K562 (cell line): ENCODE measurements around the gene GPD2. TPM values are rescaled to one million over a fixed set of nuclear protein-coding genes. Genes with fewer than 3 reads are reported as not detected.

ENCODE experiments used
- ATAC-seq: fragments of 200-7000 bp; cut with Tn5 transposase; 3 replicates; pipeline ENCODE4 v1.9.1; 2020; ENCODE audit warnings: moderate library complexity
- BruUV-seq: library from RNA; stranded (reverse); fragments of 400-500 nt; replicated peaks from 2 replicates; lab custom pipeline; 2021; lab: Mats Ljungman, UMichigan
- CTCF ChIA-PET: fragments of 300-600 bp; formaldehyde crosslinking; extraction: SDS; loops from one replicate; lab custom pipeline; 2021; ENCODE audit warnings: low intra/inter-chr PET ratio; lab: Yijun Ruan, JAX
- POLR2A ChIA-PET: fragments of 300-600, 350-650 bp; sonication (Branson Sonifier 250); formaldehyde crosslinking; extraction: SDS; loops from one replicate; lab custom pipeline; 2021; ENCODE audit warnings: antibody characterized with exemption, inconsistent platforms; lab: Yijun Ruan, JAX
- DNase-seq, 4 experiments: peaks; one replicate each; pipeline versions ENCODE4 v3.0.0 to v3.0.0-alpha.2; 2011 to 2018; ENCODE audit warnings: low spot score in 3 of 4, mixed read lengths in 3 of 4; ENCODE audit errors: extremely low read depth in 1 of 4
- FAIRE-seq: peaks from 2 replicates; lab custom pipeline; 2011; peaks lifted over from hg19 to GRCh38; lab: Jason Lieb, UNC
- H2AFZ ChIP-seq: 2 replicates; pipeline ENCODE4 v1.6.0; 2011; ENCODE audit warnings: low read depth, low read length, control low read depth, inconsistent platforms
- H3K27ac ChIP-seq: fragments of 200-600 bp; 3 replicates; pipeline ENCODE4 v1.8.0; 2011; ENCODE audit warnings: low read depth, mild to moderate bottlenecking, control low read depth, inconsistent platforms, low read length, moderate library complexity, mixed read lengths; ENCODE audit errors: extremely low read depth
- H3K27me3 ChIP-seq, 2 experiments: fragments of 300-600 bp in 1 of 2; 2 replicates in 1 of 2; 3 replicates in 1 of 2; pipeline versions ENCODE4 v1.6.0 to v1.8.0; 2011; ENCODE audit warnings: inconsistent platforms in 2 of 2, low read length in 2 of 2, mild to moderate bottlenecking in 1 of 2, mixed read lengths in 1 of 2, moderate library complexity in 1 of 2; ENCODE audit not compliant: control insufficient read depth in 2 of 2, insufficient read depth in 2 of 2
- H3K36me3 ChIP-seq: fragments of 300-600 bp; 3 replicates; pipeline ENCODE4 v1.8.0; 2011; ENCODE audit warnings: mild to moderate bottlenecking, low read length, inconsistent platforms; ENCODE audit not compliant: control insufficient read depth, insufficient read depth
- H3K4me1 ChIP-seq, 2 experiments: fragments of 200-600 bp in 1 of 2; replicated peaks in 1 of 2; 2 replicates in 1 of 2; 3 replicates in 1 of 2; pipeline versions ENCODE4 v1.5.1 to v1.8.0; 2011; ENCODE audit warnings: inconsistent platforms in 2 of 2, low read length in 2 of 2, mild to moderate bottlenecking in 1 of 2, mixed read lengths in 1 of 2, moderate library complexity in 1 of 2; ENCODE audit not compliant: control insufficient read depth in 2 of 2, insufficient read depth in 2 of 2
- H3K4me2 ChIP-seq: 2 replicates; pipeline ENCODE4 v1.6.1; 2011; ENCODE audit warnings: low read length, control low read depth, inconsistent platforms, mixed read lengths; ENCODE audit not compliant: insufficient read depth
- H3K4me3 ChIP-seq: fragments of 200-600 bp; sonication (generic), shearing (Covaris generic); 2 replicates; pipeline ENCODE4 v1.5.1; 2016; ENCODE audit warnings: control low read depth, inconsistent platforms
- H3K79me2 ChIP-seq: fragments of 200-600 bp; 3 replicates; pipeline ENCODE4 v1.8.0; 2011; ENCODE audit warnings: low read length, inconsistent platforms; ENCODE audit not compliant: control insufficient read depth, insufficient read depth
- H3K9ac ChIP-seq, 2 experiments: 2 replicates each; pipeline versions ENCODE4 v1.6.0 to v1.6.1; 2011; ENCODE audit warnings: low read depth in 2 of 2, low read length in 2 of 2, control low read depth in 1 of 2, inconsistent platforms in 1 of 2, mild to moderate bottlenecking in 1 of 2, mixed read lengths in 1 of 2; ENCODE audit not compliant: insufficient read depth in 1 of 2
- H3K9me1 ChIP-seq: one replicate; pipeline ENCODE4 v1.6.0; 2011; ENCODE audit warnings: inconsistent platforms, mild to moderate bottlenecking, low read length, moderate library complexity; ENCODE audit not compliant: control insufficient read depth, insufficient read depth
- H3K9me3 ChIP-seq: replicated peaks from 2 replicates; pipeline ENCODE4 v1.5.1; 2011; ENCODE audit warnings: low read depth, low read length, inconsistent platforms; ENCODE audit not compliant: control insufficient read depth, insufficient read depth
- H4K20me1 ChIP-seq: replicated peaks from 2 replicates; pipeline ENCODE4 v1.6.1; 2011; ENCODE audit warnings: low read length, inconsistent platforms, mixed read lengths; ENCODE audit not compliant: control insufficient read depth, insufficient read depth
- CBFA2T3 ChIP-seq: fragments of 450-650 bp; IDR thresholded peaks from 2 replicates; pipeline ENCODE4 v1.6.1; 2017
- CBX8 ChIP-seq: fragments of 200-600 bp; sonication (generic); IDR thresholded peaks from 2 replicates; pipeline ENCODE4 v1.6.1; 2012; ENCODE audit warnings: borderline replicate concordance, mixed run types, low read depth, mild to moderate bottlenecking, moderate library complexity, mixed read lengths, low read length, control low read depth, inconsistent platforms; ENCODE audit not compliant: poor library complexity, severe bottlenecking; ENCODE audit errors: extremely low read depth
- MEIS2 ChIP-seq: fragments of 450-650 bp; IDR thresholded peaks from 2 replicates; pipeline ENCODE4 v1.6.1; 2014; ENCODE audit warnings: mild to moderate bottlenecking; ENCODE audit not compliant: partially characterized antibody
- WGBS: fragments of 100-300 bp; shearing (Covaris generic); methylation state at CpG from one replicate; pipeline ENCODE4 v1.1.6; 2016; ENCODE audit warnings: low coverage, mixed read lengths; ENCODE audit not compliant: insufficient coverage; ENCODE audit errors: missing lambda C conversion rate; 5-methylcytosine and 5-hydroxymethylcytosine counted together
- in situ Hi-C: fragments of 300-500 bp; cut with MboI; formaldehyde crosslinking; loops from 4 replicates; pipeline ENCODE4 v1.15.0; 2018; ENCODE audit warnings: inconsistent platforms, mixed read lengths
- intact Hi-C: fragments of 100-400 bp; cut with micrococcal nuclease; formaldehyde crosslinking; loops from 2 replicates; pipeline ENCODE4 v1.14.2; 2022
- polyA plus RNA-seq, 8 experiments: library from polyadenylated mRNA; depleted of rRNA in 4 of 8; stranded (reverse) in 5 of 8; unstranded in 3 of 8; fragments of >200 nt; fragmentation: Nextera tagmentation in 2 of 8; fragmentation: Illumina TruSeq in 1 of 8; extraction: Ambion mirVana in 2 of 8; extraction: Trizol in 1 of 8; gene quantifications; 2 replicates each; pipeline versions ENCODE4 v1.2.1 to v1.2.3, GENCODE V29; 2011 to 2014; ENCODE audit warnings: inconsistent platforms in 1 of 8, missing spikeins in 1 of 8
- total RNA-seq, 7 experiments: library from RNA; depleted of rRNA in 6 of 7; stranded (reverse); fragments of >200 nt in 6 of 7; fragmentation: Illumina TruSeq in 2 of 7; extraction: Trizol in 2 of 7; gene quantifications; 2 replicates each; pipeline versions ENCODE4 v1.2.1 to v1.2.3, GENCODE V29; 2011 to 2021; ENCODE audit warnings: low replicate concordance in 1 of 7
- TF ChIP-seq, protein P1 (sequence below), 2 experiments: IDR thresholded peaks in 1 of 2; conservative IDR thresholded peaks in 1 of 2; 2 replicates each; pipeline ENCODE4 v1.6.1; 2016; ENCODE audit warnings: low read depth in 2 of 2, mild to moderate bottlenecking in 1 of 2, missing compliant biosample characterization in 1 of 2, missing genetic modification characterization in 1 of 2, moderate library complexity in 1 of 2

The GPD2 gene
- total and polyA plus RNA-seq, 9 of the 15 experiments (the other 6 are each of a cell fraction or from before 2014, with no cell fraction given), result 5.2 to 39.2 (median 19.0) TPM

DNA sequence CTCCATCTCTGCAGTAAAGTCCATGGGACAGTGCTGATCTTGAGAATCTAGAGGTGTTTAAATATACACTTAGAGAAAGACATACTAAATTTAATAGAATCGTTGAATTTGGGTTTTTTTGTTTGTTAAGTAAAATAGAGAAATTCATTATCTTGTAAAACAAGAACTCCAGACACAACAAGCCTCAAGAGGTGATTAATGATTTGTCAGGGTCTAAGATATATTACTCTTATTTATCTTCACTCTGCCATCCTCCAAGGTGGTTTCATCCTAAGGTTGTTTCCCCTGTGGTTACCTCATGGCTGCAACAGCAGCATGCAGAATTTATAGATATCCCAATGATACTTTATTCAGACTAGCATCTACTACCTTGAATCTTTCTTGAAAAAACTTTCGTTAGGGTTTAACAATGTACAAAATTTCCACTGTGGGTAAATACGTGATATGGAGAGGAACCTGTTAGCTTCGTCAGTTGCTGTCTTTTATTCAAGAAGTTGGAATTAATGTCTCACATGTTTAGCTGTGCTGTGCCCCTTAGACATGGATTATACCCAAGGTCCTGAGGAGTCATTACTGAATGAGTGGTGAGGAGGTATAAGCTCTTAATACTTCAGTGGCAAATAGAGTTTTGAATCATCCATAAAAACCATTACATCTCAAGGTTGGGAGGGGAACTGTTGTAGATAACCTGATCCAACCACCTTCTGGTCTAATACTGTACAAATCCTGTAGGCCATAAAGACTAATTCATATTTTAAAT is 128.0 kb downstream of the GPD2 start:
- no peaks in the 10 kb centered on the region for H3K79me2 ChIP-seq
- no peaks in the 10 kb centered on the region for H3K36me3 ChIP-seq
- ATAC-seq, result no peak
- WGBS, result 31% methylated on average over 4 of the region's 4 CpGs
- peak; percentile 6 for FAIRE-seq
- TF ChIP-seq CBX8 (no peak), MEIS2 (peak; percentile 75), CBFA2T3 (peak; percentile 12; the same call in 1 of the 2 replicates)
- TF ChIP-seq, protein P1, sequence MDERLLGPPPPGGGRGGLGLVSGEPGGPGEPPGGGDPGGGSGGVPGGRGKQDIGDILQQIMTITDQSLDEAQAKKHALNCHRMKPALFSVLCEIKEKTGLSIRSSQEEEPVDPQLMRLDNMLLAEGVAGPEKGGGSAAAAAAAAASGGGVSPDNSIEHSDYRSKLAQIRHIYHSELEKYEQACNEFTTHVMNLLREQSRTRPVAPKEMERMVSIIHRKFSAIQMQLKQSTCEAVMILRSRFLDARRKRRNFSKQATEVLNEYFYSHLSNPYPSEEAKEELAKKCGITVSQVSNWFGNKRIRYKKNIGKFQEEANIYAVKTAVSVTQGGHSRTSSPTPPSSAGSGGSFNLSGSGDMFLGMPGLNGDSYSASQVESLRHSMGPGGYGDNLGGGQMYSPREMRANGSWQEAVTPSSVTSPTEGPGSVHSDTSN (CRISPR knock-in tag; IDR thresholded peaks at IDR 0.05; ENCODE audit: low read depth), result no peak
- TF ChIP-seq, protein P1 (tag; conservative IDR thresholded peaks at IDR 0.05; ENCODE audit: low read depth), result peak; percentile 74
- H3K4me3 ChIP-seq, result no peak overlapping the region
- DNase-seq, result no peak
- BruUV-seq, result no TSS peak
- H3K4me1 ChIP-seq, result peaks cover 0 to 6% of the 10 kb centered on the region in 2 experiments; a peak in 1 of 5 replicates
- no peaks in the 10 kb centered on the region for H3K9me3 ChIP-seq
- POLR2A ChIA-PET, result no interaction called here
- no peak overlapping the region for H3K4me2 ChIP-seq
- no peak overlapping the region for H3K9ac ChIP-seq
- no peak overlapping the region for H2AFZ ChIP-seq
- no peaks in the 10 kb centered on the region for H3K27me3 ChIP-seq
- CTCF ChIA-PET, result no interaction called here
- no peaks in the 10 kb centered on the region for H4K20me1 ChIP-seq
- H3K9me1 ChIP-seq, result no peaks in the 10 kb centered on the region
- in situ Hi-C loops, result no loop called here
- no peak overlapping the region for H3K27ac ChIP-seq
- intact Hi-C loops, result no loop called here
